Measurements from ENCODE around the gene TDRD10.

The TDRD10 gene

DNA sequence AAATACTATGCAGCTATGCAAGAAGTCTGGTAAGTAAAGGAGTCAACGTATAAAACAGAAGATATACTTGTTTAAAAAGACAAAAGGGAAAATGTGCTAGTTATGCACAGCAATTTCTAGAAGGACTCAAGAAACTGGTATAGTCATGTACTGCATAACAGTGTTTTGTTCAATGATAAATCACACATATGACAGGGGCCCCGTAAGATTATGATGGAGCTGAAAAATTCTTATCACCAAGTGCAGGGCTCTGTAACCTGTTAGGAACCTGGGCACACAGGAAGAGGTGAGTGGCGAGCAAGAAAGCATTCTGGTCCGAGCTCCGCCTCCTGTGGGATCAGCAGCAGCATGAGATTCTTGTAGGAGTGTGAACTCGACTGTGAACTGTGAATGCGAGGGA lies 92.8 kb downstream of the TDRD10 start:
- no peak for DNase-seq
- Histone ChIP-seq H3K9me3 (ENCODE audit: insufficient read depth, low read length, severe bottlenecking) (no peaks in the 10 kb centered on the region), H3K27ac (ENCODE audit: low read length) (no peak overlapping the region), H3K36me3 (ENCODE audit: insufficient read depth, low read length) (peaks cover 96% of the 10 kb centered on the region), H2AFZ (ENCODE audit: low read depth, low read length) (no peak overlapping the region), H3K4me3 (ENCODE audit: low read depth in 1 of 2, low read length in 2 of 2) (no peak overlapping the region), H3K4me2 (ENCODE audit: insufficient read depth, low read length) (no peak overlapping the region), H3K27me3 (ENCODE audit: insufficient read depth, low read length, poor library complexity) (no peaks in the 10 kb centered on the region), H3K4me1 (ENCODE audit: insufficient read depth, low read length) (no peaks in the 10 kb centered on the region), H3K79me2 (ENCODE audit: insufficient read depth, low read length) (peaks cover 15% of the 10 kb centered on the region), H4K20me1 (ENCODE audit: insufficient read depth, low read length) (peaks cover 44% of the 10 kb centered on the region), H3K9ac (ENCODE audit: low read depth, low read length) (no peak overlapping the region)
- ATAC-seq (ENCODE audit: insufficient read depth, low read depth), result no peak
- no peak for TF ChIP-seq EZH2 (IDR thresholded peaks at IDR 0.05; ENCODE audit: borderline replicate concordance, low read depth, low read length, severe bottlenecking)
- TF ChIP-seq, protein P1, sequence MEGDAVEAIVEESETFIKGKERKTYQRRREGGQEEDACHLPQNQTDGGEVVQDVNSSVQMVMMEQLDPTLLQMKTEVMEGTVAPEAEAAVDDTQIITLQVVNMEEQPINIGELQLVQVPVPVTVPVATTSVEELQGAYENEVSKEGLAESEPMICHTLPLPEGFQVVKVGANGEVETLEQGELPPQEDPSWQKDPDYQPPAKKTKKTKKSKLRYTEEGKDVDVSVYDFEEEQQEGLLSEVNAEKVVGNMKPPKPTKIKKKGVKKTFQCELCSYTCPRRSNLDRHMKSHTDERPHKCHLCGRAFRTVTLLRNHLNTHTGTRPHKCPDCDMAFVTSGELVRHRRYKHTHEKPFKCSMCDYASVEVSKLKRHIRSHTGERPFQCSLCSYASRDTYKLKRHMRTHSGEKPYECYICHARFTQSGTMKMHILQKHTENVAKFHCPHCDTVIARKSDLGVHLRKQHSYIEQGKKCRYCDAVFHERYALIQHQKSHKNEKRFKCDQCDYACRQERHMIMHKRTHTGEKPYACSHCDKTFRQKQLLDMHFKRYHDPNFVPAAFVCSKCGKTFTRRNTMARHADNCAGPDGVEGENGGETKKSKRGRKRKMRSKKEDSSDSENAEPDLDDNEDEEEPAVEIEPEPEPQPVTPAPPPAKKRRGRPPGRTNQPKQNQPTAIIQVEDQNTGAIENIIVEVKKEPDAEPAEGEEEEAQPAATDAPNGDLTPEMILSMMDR (IDR thresholded peaks at IDR 0.05; ENCODE audit: borderline replicate concordance, extremely low read depth, low read length, poor library complexity, severe bottlenecking), result no peak

GRCh38 chr1:154595621-154596020 lies 93.6 kb downstream of the TDRD10 start:
- TF ChIP-seq EZH2 (IDR thresholded peaks at IDR 0.05; ENCODE audit: borderline replicate concordance, low read depth, low read length, severe bottlenecking), result no peak
- TF ChIP-seq, protein P1 (IDR thresholded peaks at IDR 0.05; ENCODE audit: borderline replicate concordance, extremely low read depth, low read length, poor library complexity, severe bottlenecking), result no peak
- H3K79me2 ChIP-seq (ENCODE audit: insufficient read depth, low read length), result peaks cover 19% of the 10 kb centered on the region
- no peaks in the 10 kb centered on the region for H3K27me3 ChIP-seq (ENCODE audit: insufficient read depth, low read length, poor library complexity)
- no peak overlapping the region for H3K4me2 ChIP-seq (ENCODE audit: insufficient read depth, low read length)
- ATAC-seq (ENCODE audit: insufficient read depth, low read depth) (no peak), DNase-seq (no peak)
- no peak overlapping the region for H2AFZ ChIP-seq (ENCODE audit: low read depth, low read length)
- H3K9me3 ChIP-seq (ENCODE audit: insufficient read depth, low read length, severe bottlenecking), result no peaks in the 10 kb centered on the region
- H3K36me3 ChIP-seq (ENCODE audit: insufficient read depth, low read length), result peaks cover 93% of the 10 kb centered on the region
- H3K4me1 ChIP-seq (ENCODE audit: insufficient read depth, low read length), result no peaks in the 10 kb centered on the region
- peaks cover 42% of the 10 kb centered on the region for H4K20me1 ChIP-seq (ENCODE audit: insufficient read depth, low read length)
- H3K9ac ChIP-seq (ENCODE audit: low read depth, low read length), result no peak overlapping the region
- H3K4me3 ChIP-seq (ENCODE audit: low read depth in 1 of 2, low read length in 2 of 2), result no peak overlapping the region
- no peak overlapping the region for H3K27ac ChIP-seq (ENCODE audit: low read length)
